RKO (cell line): ENCODE results near the gene VPS13D.
"Not testable (repeated sequence)": the region's sequence is repeated elsewhere in the genome, so short reads cannot be mapped to it uniquely, and the experiment has no call there.

Source experiments
- DNase-seq: peaks from one replicate; pipeline ENCODE4 v3.0.0-alpha.2; 2016; ENCODE audit warnings: low spot score

Gene VPS13D

DNA sequence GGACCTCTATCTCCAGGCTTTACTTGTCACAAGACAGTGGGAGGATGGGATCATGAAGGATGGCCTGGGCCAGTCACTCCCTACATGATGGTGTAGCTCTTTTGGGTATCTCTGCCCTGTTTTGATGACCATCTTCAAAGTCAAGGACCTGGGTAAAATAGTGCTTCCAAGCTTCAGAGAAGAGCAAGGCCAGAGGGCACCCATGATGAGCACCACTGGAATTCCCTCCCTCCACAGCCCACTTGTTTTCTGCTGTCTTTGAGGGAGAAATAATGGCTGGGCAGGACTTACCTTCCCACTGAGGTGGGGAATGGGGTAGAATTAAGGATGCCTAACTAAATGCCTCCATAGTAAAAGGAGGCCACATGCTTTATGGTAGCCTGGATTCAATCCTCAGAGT, 222.4 kb downstream of the VPS13D start:
- no peak for DNase-seq

DNA sequence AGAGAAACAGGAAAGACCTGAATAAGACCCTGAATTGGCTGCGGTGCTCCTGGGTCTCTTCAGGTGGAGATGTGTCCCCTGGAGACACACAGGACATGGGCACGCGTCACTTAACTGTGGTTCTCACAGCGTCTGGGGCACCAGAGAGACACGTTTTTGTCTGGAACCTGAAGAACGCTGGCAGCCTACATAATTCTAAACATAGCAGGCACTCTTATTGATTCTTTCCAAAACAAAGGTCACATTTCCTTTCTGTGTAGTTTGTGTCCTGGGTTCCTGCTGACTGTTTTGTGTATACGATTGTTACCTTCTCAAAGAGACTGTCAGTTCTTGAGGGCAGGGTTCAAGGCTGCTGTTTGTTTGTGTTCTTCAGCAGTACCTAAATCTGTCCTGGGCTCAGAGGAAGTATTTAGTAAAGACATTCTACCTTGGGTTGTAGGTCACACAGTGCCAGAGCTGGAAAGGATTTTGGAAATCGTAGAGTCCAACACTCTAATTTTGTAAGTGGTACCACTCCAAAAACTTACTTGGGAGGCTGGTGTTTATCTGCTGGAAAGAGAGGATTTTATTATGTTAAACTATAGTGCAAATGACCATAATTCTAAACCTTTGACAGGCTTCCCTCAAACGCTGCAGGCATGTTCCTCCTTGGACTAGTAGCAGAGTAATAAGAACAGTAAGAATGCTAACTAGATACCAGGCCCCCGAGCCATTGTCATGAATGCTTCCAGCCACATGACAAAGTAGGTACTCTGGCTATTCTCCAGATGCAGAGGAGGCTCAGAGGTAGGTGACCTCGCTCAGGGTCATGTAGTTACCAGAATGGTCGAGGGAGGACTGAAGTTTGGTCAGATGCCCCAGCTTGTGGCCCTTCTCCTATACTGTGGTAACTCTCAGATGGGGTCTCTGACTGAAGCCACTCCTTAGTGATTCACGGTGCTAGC, 223.8 kb downstream of the VPS13D start:
- no peak for DNase-seq

DNA sequence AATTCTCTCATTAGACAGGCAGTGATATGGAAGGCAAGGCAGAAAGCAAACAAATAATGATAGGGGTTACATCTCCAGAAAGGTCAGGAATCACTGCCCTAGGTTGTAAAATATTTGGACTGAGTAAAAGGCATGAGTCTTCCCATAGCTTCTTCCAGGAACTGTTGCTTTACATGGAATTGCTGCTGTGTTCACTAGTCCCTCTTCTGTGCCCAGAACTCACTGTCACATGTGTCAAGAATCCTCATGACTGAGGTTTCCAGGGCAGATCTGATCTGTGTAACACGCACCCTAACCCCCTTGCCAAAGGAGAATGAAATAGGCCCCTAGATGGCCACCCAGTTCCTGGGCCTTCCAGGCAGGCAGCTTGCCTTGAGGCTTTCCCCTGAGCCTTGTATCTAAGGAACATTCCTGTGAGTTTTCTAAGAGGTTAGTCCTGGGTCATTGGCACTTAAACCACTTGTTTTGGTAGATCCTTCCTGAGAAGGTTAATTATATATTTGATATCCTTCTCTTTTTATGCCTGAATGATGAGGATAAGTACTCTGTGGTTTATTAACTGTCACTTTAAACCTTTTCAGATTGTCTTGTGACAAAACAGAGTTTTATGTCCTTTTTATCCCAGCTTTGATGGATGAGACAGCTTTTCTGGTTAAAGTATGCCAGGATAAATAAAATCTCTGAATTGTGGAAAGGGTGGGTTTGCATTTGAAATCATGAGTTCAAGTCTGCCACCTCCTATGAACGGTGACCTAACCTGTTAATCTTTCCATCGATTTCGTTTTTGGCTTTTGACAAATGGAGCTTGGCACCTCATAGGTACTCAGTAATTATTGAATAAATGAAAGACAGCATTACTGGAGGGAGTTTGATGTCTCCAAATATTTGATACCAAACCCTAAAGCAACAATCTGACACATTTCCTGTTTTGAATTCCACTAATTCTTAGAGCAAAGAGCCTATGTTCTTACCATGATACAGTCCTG, 224.9 kb downstream of the VPS13D start:
- DNase-seq: no peak

DNA sequence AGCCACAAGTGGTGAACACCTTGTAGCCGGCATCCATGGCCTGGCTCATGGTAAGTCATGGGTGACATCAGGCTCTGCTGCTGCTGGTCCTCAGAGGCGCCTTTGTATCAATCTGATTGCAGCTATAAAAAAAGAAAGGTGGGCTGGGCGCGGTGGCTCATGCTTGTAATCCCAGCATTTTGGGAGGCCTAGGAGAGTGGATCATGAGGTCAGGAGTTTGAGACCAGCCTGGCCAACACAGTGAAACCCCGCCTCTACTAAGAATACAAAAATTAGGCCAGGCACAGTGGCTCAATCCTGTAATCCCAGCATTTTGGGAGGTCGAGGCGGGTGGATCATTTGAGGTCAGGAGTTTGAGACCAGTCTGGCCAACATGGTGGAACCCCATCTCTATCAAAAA, 226.3 kb downstream of the VPS13D start:
- DNase-seq: not testable (repeated sequence)

DNA sequence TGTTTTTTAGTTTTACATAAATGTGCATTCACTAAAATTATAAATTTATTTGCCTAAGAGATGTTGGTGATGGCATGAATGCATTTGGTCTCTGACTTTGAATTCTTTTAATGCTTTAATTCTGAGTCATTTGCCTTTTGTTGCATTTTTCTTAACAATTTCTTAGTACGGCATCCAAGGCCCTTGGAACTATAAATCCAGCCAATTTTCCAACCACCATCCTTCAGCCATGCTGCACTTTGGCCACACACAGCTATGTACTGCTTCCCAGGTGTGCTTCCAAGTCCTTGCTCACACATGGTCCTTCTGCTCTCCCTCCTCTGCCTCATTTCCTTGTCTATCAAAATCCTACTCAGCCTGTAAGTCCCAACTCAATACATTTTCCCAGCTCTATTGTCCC, 227.1 kb downstream of the VPS13D start:
- DNase-seq: no peak

DNA sequence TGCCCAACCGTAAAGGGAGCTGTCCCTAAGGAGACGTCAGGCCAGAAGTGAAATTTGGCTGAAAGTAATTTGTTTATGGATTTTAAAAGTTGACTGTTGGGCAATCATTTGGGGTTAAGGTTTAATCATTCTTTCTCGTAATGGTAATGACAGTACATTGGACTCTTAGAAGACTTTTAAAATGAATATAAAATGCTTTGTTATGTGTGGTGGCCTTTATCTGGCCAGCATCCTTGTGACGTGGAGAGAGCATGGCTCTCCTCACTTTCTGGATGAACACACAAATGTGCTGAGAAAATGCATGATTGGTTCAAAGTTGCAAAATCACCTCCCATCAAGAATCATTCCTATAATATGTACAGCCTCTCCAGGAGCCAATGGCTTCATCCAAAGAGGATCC, 227.9 kb downstream of the VPS13D start:
- no peak for DNase-seq

DNA sequence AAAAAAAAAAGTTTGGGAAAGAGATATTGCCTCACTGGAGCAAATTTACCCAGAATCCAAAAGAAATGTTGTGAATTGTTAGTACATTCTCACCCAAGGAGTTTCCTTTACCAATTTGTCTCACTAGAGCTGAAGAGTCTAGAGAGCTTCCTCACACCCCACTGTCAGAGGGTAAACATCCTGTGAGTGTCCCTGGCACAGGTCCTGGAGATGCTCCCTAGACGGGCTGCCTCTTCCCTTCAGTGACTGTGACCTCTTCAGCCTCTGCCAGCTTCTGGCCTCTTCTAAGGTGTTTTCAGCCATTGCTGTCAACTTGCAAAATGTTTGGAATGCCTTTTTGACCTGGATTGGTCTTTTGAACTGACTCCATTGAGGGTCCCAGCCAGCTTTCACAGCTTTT, 228.7 kb downstream of the VPS13D start:
- DNase-seq: no peak

DNA sequence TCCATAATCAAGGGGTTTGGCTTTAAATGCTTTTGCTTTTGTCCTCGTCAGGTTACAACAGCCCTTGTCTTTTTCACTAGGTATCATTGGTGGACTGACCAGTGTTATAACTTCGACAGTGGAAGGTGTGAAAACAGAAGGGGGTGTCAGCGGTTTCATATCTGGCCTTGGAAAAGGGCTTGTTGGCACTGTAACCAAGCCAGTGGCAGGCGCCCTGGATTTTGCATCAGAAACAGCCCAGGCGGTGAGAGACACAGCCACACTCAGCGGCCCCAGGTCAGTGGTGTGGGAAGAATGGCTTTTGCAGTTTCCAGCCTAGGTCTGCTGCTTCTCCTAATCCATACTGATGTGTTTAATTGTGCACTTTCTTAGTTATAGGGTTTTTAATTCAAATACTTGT, 230.3 kb downstream of the VPS13D start:
- no peak for DNase-seq

- DNase-seq: no peak
Measured at GRCh38 chr1:12460911-12461621, 231.2 kb downstream of the VPS13D start.

DNA sequence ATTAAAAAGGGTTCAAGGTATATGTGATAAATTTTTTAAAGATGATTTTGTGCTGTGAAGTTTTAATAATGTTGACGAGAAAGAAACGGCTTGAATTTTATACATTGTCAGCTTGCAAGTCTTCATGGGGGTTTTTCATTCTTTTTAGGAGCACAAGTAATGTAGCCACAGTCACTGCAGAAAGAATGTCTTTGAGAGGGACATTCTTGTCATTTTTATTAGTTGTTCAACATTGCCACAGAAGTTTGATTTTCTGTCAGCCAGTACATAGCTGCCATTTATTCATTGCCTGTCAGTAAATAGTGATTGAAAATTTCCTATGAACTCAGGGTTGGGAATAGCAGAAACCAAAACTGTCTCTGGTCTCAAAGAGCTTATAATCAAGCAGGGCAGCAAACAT, 231.9 kb downstream of the VPS13D start:
- no peak for DNase-seq

GRCh38 chr1:12462586-12462985, 232.8 kb downstream of the VPS13D start:
- DNase-seq: no peak

DNA sequence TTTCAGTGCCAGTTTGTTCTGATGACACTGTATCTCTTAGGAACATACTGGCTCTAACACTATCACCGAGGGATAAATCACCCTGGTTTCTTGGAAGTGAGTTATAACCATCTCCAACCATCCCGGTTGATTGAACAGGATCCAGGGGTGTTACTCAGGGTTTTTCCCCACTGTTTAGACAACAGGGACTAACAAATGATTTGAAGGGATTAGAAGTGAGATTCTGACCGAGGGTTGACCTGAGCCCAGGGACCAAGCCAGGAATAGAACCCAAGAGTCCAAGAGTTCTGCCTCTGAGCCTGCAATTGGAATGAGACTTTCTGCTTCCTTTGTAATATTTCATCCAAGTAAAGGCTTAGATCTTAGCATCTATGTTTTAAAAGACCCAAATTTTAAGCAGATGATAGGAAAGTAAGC, 234.2 kb downstream of the VPS13D start:
- DNase-seq: no peak

DNA sequence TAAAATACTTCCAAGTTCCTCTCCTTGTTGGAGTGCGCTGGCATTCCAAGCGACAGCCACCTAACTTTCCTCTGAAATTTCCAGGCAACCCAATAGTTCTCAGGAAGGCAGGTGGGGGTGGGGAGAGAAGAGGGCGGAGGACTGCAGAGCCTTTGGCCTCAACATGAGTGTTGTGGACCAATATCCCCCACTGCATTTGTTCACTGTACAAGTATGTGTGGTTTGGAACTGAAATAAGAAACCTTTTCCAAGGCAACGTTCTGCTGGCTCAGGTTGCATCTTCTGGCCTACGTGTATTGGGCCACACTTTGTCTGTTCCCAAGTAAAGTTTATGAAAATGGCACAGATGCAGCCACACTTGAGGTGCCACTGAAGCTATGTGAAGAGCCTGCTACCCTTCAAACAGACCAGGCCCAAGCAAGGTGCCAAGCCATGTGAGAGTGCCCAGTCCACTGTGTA, 234.8 kb downstream of the VPS13D start:
- no peak for DNase-seq

DNA sequence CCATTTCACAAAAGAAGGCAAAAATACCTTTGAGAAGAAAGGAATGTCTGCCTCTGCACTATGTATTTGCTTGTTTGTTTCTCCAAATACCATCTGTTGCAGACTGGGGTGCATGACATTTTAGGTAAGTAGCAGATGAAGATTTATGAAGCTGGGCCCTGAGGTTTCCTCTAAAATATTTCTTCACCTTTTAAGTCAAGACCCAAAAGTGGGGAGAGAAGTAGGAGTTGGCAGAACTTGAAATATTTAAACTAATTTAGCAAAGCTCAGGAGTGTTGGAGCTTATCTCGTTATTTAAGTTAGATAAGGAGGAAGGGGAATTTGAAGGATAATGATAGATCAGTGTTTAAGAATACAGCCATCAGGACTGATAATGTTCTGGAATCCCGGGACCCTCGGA, 235.3 kb downstream of the VPS13D start:
- no peak for DNase-seq

DNA sequence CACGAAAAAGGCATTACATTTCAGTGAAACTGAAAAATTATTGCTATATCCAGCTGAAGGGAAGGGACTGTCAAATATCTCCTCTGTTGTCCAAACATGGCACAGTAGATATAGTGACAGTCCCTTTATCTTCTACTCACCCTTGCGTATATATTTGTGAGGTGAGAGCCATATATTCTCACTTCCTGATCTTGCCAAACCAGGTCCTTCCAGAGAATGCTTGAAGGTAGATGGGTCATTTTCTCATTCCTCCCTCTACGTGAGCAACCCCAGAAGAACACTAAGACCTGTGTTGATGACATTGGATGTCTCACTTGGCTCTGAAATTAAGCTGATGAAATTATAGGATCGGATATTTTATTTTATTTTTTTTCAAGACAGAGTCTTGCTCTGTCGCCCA, 237.0 kb downstream of the VPS13D start:
- DNase-seq: no peak

GRCh38 chr1:12467570-12468286, 237.9 kb downstream of the VPS13D start:
- DNase-seq: no peak

GRCh38 chr1:12468323-12468722, 238.5 kb downstream of the VPS13D start:
- DNase-seq: no peak

GRCh38 chr1:12469493-12469892, 239.7 kb downstream of the VPS13D start:
- no peak for DNase-seq

GRCh38 chr1:12469990-12470389, 240.2 kb downstream of the VPS13D start:
- DNase-seq: no peak

DNA sequence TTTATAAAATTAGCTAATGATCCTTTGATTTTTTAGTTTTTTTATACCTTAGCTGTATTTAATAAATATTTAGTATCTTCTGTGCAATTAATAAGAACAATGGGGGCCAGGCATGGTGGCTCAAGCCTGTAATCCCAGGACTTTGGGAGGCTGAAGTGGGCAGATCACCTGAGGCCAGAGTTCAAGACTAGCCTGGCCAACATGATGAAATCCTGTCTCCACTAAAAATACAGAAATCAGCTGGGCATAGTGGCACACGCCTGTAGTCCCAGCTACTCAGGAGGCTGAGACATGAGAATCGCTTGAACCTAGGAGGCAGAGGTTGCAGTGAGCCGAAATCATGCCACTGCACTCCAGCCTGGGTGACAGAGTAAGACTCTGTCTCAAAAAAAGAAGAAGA, 241.1 kb downstream of the VPS13D start:
- DNase-seq: not testable (repeated sequence)

DNA sequence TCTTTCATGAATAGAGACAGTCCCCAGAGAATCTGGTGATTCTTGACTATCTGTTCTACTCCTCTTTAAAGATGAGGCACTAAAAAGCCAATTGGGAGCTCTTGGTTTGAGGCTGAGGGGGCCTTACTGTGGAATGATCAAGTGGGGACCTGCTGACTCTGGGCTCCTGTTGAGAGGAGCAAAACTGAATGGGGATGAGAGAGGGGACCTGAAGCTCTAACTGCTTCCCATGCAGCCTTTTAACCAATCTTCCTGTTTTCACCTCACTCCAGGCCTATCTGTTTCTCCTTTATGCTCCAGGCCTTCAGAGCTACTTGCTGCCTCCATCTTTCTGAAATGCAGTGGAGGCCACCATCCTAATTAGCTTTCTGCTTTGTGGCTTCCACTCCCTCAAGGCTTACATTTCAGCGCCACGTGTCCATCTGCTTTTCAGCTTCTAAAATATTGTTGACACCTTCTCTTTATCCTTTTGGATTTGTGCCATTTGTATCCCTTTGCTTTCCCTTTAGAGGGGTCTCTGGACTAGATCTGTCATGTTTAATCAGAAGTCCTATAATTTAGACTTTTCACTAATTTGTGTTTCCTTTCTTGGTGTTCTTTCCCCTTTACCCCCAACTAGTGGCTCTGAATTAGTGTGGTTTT, 242.4 kb downstream of the VPS13D start:
- DNase-seq: no peak
